ENCODE results near the gene THSD7B. TPM values are rescaled to one million over a fixed set of nuclear protein-coding genes. Genes with fewer than 3 reads are reported as not detected.
"Not testable (repeated sequence)": the region's sequence is repeated elsewhere in the genome, so short reads cannot be mapped to it uniquely, and the experiment has no call there.

Gene THSD7B
- total RNA-seq, 1 donor from 2014 or later: not detected

GRCh38 chr2:137677466-137677865 lies 912.1 kb downstream of the THSD7B start:
- no peaks in the 10 kb centered on the region for H3K9me3 Mint-ChIP-seq
- H3K4me1 Mint-ChIP-seq (ENCODE audit: low read depth): no peaks in the 10 kb centered on the region

GRCh38 chr2:137689549-137689948 lies 924.2 kb downstream of the THSD7B start:
- H3K4me1 Mint-ChIP-seq (ENCODE audit: low read depth): no peaks in the 10 kb centered on the region
- no peak for DNase-seq (ENCODE audit: low spot score)
- no peak overlapping the region for H3K27ac Mint-ChIP-seq
- no peak overlapping the region for H3K4me3 Mint-ChIP-seq
- intact Hi-C loops (cut with micrococcal nuclease): no loop called here
- H3K27me3 Mint-ChIP-seq (ENCODE audit: insufficient read depth): no peaks in the 10 kb centered on the region
- no peaks in the 10 kb centered on the region for H3K9me3 Mint-ChIP-seq
- no peaks in the 10 kb centered on the region for H3K36me3 Mint-ChIP-seq (ENCODE audit: low read depth)

More at GRCh38 chr2:137677466-137677865, 912.1 kb downstream of the THSD7B start:
- Mint-ChIP-seq H3K4me3 (no peak overlapping the region), H3K27me3 (ENCODE audit: insufficient read depth) (peaks cover 2% of the 10 kb centered on the region), H3K27ac (no peak overlapping the region), H3K36me3 (ENCODE audit: low read depth) (no peaks in the 10 kb centered on the region)
- intact Hi-C loops (cut with micrococcal nuclease): no loop called here
- no peak for DNase-seq (ENCODE audit: low spot score)

GRCh38 chr2:137693534-137693933 lies 928.2 kb downstream of the THSD7B start:
- no peaks in the 10 kb centered on the region for H3K4me1 Mint-ChIP-seq (ENCODE audit: low read depth)
- H3K36me3 Mint-ChIP-seq (ENCODE audit: low read depth): no peaks in the 10 kb centered on the region
- no peak overlapping the region for H3K27ac Mint-ChIP-seq
- DNase-seq (ENCODE audit: low spot score): no peak
- H3K27me3 Mint-ChIP-seq (ENCODE audit: insufficient read depth): no peaks in the 10 kb centered on the region
- no peaks in the 10 kb centered on the region for H3K9me3 Mint-ChIP-seq
- intact Hi-C loops (cut with micrococcal nuclease): no loop called here
- no peak overlapping the region for H3K4me3 Mint-ChIP-seq

DNA sequence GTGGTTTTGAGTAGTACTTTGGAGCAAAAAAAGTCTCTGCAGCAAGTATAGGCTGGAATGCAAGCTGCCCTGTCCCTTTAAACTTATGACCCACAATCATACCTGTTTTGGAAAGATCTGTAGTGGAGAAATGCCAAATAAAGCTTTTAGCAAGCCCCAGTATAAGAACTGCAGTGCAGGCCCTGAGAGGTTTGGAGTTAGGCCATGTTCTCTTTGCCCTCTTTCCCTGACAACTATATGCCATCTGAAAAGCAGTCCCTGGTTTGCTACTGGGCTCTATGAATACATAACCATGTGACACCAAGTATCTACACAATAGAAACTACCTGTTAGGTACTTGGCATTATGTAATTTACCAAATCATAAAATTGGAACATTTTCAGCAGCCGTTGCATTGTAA lies 931.6 kb downstream of the THSD7B start:
- Mint-ChIP-seq H3K27me3 (ENCODE audit: insufficient read depth) (no peaks in the 10 kb centered on the region), H3K4me1 (ENCODE audit: low read depth) (no peaks in the 10 kb centered on the region), H3K27ac (no peak overlapping the region), H3K9me3 (no peaks in the 10 kb centered on the region), H3K36me3 (ENCODE audit: low read depth) (no peaks in the 10 kb centered on the region), H3K4me3 (no peak overlapping the region)
- intact Hi-C loops (cut with micrococcal nuclease): no loop called here
- DNase-seq (ENCODE audit: low spot score): no peak

DNA sequence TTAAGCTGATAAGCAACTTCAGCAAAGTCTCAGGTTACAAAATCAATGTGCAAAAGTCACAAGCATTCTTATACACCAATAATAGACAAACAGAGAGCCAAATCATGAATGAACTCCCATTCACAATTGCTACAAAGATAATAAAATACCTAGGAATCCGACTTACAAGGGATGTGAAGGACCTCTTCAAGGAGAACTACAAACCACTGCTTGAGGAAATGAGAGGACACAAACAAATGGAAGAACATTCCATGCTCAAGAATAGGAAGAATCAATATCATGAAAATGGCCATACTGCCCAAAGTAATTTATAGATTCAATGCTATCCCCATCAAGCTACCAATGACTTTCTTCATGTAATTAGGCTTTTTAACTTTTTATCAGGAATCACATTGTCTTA lies 934.9 kb downstream of the THSD7B start:
- DNase-seq (ENCODE audit: low spot score); H3K36me3 Mint-ChIP-seq (ENCODE audit: low read depth); H3K4me3 Mint-ChIP-seq; intact Hi-C loops (cut with micrococcal nuclease); H3K27ac Mint-ChIP-seq; H3K4me1 Mint-ChIP-seq (ENCODE audit: low read depth); H3K27me3 Mint-ChIP-seq (ENCODE audit: insufficient read depth); H3K9me3 Mint-ChIP-seq: not testable (repeated sequence)

DNA sequence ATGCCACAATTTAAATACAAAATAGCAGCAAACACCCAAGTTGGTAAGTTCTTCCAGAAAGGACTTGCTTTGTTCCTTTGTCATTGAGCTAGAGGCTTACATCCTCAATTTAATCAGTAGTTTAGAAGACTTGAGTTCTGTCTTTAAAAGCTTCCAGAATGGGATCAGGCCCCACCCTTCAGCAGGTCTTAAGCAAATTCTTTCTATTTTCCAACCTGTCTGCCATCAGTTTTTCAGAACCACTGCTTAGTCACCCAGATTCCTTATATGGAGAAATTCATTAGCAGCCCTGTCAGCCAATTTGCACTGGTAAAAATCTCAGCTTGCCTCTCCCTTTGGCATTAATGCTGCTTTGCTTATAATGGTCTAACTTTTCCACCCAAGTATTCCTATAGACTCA lies 935.3 kb downstream of the THSD7B start:
- no peak for DNase-seq (ENCODE audit: low spot score)
- H3K4me3 Mint-ChIP-seq: no peak overlapping the region
- intact Hi-C loops (cut with micrococcal nuclease): no loop called here
- no peak overlapping the region for H3K27ac Mint-ChIP-seq
- H3K27me3 Mint-ChIP-seq (ENCODE audit: insufficient read depth): no peaks in the 10 kb centered on the region
- H3K36me3 Mint-ChIP-seq (ENCODE audit: low read depth): no peaks in the 10 kb centered on the region
- H3K4me1 Mint-ChIP-seq (ENCODE audit: low read depth): no peaks in the 10 kb centered on the region
- H3K9me3 Mint-ChIP-seq: no peaks in the 10 kb centered on the region

DNA sequence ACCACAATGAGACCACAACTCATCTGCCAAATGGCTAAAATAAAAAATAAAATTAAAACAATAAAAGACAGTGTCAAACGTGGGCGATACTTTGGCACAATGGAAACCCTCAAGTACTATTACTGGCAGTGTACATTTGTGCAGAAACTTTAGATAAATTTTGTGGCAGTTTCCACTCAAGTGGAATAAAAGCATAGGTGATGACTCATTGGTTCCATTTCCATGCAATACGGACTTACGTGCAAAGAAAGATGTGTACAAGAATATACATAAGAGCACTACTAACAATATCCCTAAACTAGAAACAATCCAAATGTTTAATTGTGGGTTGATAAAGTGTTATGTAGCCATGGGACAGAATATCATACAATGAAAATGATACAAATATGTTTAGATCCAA lies 940.0 kb downstream of the THSD7B start:
- Mint-ChIP-seq H3K4me3 (no peak overlapping the region), H3K27me3 (ENCODE audit: insufficient read depth) (no peaks in the 10 kb centered on the region), H3K27ac (no peak overlapping the region), H3K4me1 (ENCODE audit: low read depth) (no peaks in the 10 kb centered on the region), H3K9me3 (peaks cover under 1% of the 10 kb centered on the region), H3K36me3 (ENCODE audit: low read depth) (no peaks in the 10 kb centered on the region)
- no peak for DNase-seq (ENCODE audit: low spot score)
- intact Hi-C loops (cut with micrococcal nuclease): no loop called here

DNA sequence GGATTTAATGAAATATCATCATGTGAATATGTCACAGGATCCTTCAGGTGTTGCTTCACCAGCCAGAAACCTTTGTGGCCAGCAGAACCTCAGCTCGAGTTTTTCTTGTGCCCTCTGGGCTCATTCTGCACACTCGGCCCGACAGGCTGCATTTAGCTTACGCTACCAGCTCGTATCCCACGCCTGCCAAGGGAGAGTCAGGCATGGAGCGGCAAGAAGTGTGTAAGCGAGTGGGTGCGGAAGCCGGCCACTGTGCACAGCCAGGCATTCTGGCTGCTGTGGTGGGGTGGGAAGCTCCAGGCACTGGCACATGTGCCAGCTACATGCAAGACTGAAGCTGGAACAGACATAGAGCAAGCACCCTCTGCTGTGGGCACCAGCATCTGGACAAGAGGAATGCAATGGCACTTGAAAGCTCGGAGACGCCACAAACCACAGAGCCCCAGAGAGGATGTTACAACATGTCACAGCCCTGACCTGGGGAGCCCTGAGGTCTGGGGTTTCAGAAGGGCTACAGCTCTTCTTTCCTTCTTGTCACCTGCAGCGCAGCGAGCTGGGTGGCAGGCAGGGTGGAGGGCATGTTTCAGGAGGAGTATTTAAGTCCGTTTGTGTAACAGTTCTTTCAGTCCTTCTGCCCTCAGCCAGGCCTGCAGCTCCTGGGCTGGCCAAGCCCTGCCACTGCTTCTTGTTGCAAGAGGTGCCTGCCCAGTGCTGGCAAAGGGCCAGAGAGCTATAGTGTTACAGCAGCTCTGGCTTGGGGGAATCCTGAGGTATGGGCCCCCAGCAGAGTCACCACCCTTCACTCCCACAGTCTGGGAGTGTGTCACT lies 941.7 kb downstream of the THSD7B start:
- peaks cover 6% of the 10 kb centered on the region for H3K9me3 Mint-ChIP-seq
- no peaks in the 10 kb centered on the region for H3K36me3 Mint-ChIP-seq (ENCODE audit: low read depth)
- H3K27me3 Mint-ChIP-seq (ENCODE audit: insufficient read depth): no peaks in the 10 kb centered on the region
- no peak overlapping the region for H3K4me3 Mint-ChIP-seq
- no peak overlapping the region for H3K27ac Mint-ChIP-seq
- intact Hi-C loops (cut with micrococcal nuclease): no loop called here
- no peaks in the 10 kb centered on the region for H3K4me1 Mint-ChIP-seq (ENCODE audit: low read depth)
- no peak for DNase-seq (ENCODE audit: low spot score)

DNA sequence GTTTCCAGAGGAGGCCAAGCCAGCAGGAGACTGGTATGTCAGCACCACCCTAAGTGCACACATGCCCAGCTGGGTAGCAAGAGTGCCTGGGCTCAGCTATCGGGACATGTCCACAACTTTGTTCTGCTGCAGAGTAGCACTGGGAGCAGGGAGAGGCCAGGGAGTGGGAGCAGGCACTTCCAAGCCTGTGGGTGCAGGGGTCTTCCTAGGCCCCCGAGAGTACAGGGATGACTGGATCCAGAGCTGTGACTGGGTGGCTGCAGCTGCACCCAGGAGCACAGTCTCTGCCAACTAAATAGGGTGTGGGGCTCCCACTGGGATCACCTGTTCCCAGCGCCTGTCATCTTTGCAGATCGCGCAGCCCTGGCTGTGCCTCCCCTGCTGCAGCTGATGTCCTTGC lies 943.0 kb downstream of the THSD7B start:
- no peaks in the 10 kb centered on the region for H3K27me3 Mint-ChIP-seq (ENCODE audit: insufficient read depth)
- DNase-seq (ENCODE audit: low spot score): no peak
- no peak overlapping the region for H3K27ac Mint-ChIP-seq
- no peak overlapping the region for H3K4me3 Mint-ChIP-seq
- H3K9me3 Mint-ChIP-seq: peaks cover 6% of the 10 kb centered on the region
- no peaks in the 10 kb centered on the region for H3K4me1 Mint-ChIP-seq (ENCODE audit: low read depth)
- intact Hi-C loops (cut with micrococcal nuclease): no loop called here
- no peaks in the 10 kb centered on the region for H3K36me3 Mint-ChIP-seq (ENCODE audit: low read depth)

- DNase-seq (ENCODE audit: low spot score): no peak
- Mint-ChIP-seq H3K4me3 (no peak overlapping the region), H3K36me3 (ENCODE audit: low read depth) (no peaks in the 10 kb centered on the region), H3K27ac (no peak overlapping the region), H3K9me3 (peaks cover under 1% of the 10 kb centered on the region), H3K27me3 (ENCODE audit: insufficient read depth) (no peaks in the 10 kb centered on the region), H3K4me1 (ENCODE audit: low read depth) (no peaks in the 10 kb centered on the region)
- intact Hi-C loops (cut with micrococcal nuclease): no loop called here
These were observed 950.4 kb downstream of the THSD7B start for GRCh38 chr2:137715731-137716191.

- no peak for DNase-seq (ENCODE audit: low spot score)
- H3K4me1 Mint-ChIP-seq (ENCODE audit: low read depth): no peaks in the 10 kb centered on the region
- no peaks in the 10 kb centered on the region for H3K9me3 Mint-ChIP-seq
- no peaks in the 10 kb centered on the region for H3K36me3 Mint-ChIP-seq (ENCODE audit: low read depth)
- H3K27me3 Mint-ChIP-seq (ENCODE audit: insufficient read depth): no peaks in the 10 kb centered on the region
- no peak overlapping the region for H3K27ac Mint-ChIP-seq
- intact Hi-C loops (cut with micrococcal nuclease): no loop called here
- H3K4me3 Mint-ChIP-seq: no peak overlapping the region
These were observed 953.4 kb downstream of the THSD7B start for GRCh38 chr2:137718786-137719185.

GRCh38 chr2:137721733-137722132 lies 956.4 kb downstream of the THSD7B start:
- DNase-seq (ENCODE audit: low spot score): no peak
- Mint-ChIP-seq H3K4me1 (ENCODE audit: low read depth) (no peaks in the 10 kb centered on the region), H3K27me3 (ENCODE audit: insufficient read depth) (no peaks in the 10 kb centered on the region), H3K27ac (no peak overlapping the region), H3K9me3 (no peaks in the 10 kb centered on the region), H3K36me3 (ENCODE audit: low read depth) (no peaks in the 10 kb centered on the region), H3K4me3 (no peak overlapping the region)
- intact Hi-C loops (cut with micrococcal nuclease): no loop called here

DNA sequence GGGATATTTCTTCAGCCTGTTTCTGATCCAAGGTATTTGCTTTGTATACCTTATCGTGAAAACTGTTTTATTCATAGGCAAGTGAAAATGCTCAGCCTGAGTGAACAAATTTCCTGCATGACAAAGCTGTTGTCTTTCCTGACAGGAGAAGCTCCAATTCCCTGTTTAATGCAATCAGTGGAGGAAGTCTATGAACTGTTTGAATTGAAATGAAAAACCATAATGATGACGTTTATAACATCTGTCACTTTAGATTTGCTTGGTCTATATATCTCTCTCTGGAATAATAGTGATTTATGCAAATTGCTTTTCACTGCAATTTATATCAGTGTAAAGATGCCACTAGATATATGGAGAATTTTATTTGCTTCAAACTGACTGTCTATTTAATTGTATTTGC lies 959.6 kb downstream of the THSD7B start:
- intact Hi-C loops (cut with micrococcal nuclease): no loop called here
- Mint-ChIP-seq H3K4me1 (ENCODE audit: low read depth) (no peaks in the 10 kb centered on the region), H3K27ac (no peak overlapping the region), H3K4me3 (no peak overlapping the region), H3K9me3 (no peaks in the 10 kb centered on the region), H3K27me3 (ENCODE audit: insufficient read depth) (no peaks in the 10 kb centered on the region), H3K36me3 (ENCODE audit: low read depth) (no peaks in the 10 kb centered on the region)
- no peak for DNase-seq (ENCODE audit: low spot score)

All from activated T-helper 1 cell treated with anti-CD3 and anti-CD28 coated beads, Interleukin-12 subunit alpha, Interleukin-12 subunit beta, Interleukin-2, Interleukin-4 antibody, amounts not matched to agents 30 ng/mL and 10 ng/mL and 1 ng/mL, durations not matched to agents 14 hours and 24 hours and 36 hours (primary cell).